IMR-90 (cell line): ENCODE results near the gene RASSF7. TPM values are rescaled to one million over a fixed set of nuclear protein-coding genes. Genes with fewer than 3 reads are reported as not detected.
A peak's percentile ranks its signal among the peaks of the same experiment; 100 is the strongest.

ENCODE experiments used
- ATAC-seq: fragments of 200-7000 bp; cut with Tn5 transposase; 2 replicates; pipeline ENCODE4 v1.9.1; 2020; ENCODE audit warnings: low read depth, mild to moderate bottlenecking, moderate library complexity
- BruUV-seq: library from RNA; stranded (reverse); fragments of 400-500 nt; replicated peaks from 2 replicates; lab custom pipeline; 2021; lab: Mats Ljungman, UMichigan
- CTCF ChIA-PET: fragments of 300-600 bp; formaldehyde crosslinking; extraction: SDS; loops from one replicate; lab custom pipeline; 2021; ENCODE audit warnings: antibody characterized with exemption; lab: Yijun Ruan, JAX
- POLR2A ChIA-PET: fragments of 300-600 bp; sonication (Branson Sonifier 250); formaldehyde crosslinking; loops from one replicate; lab custom pipeline; 2022; ENCODE audit warnings: antibody characterized with exemption; ENCODE audit not compliant: unreplicated experiment; lab: Charles Lee
- DNase-seq: peaks from one replicate; pipeline ENCODE4 v3.0.0; 2013
- H2AFZ ChIP-seq: replicated peaks from 2 replicates; pipeline ENCODE3; 2013; ENCODE audit warnings: low read length, mild to moderate bottlenecking; ENCODE audit not compliant: poor library complexity
- H2AK5ac ChIP-seq: 2 replicates; pipeline ENCODE4 v1.6.1; 2013; ENCODE audit warnings: low read depth, low read length, inconsistent platforms
- H2AK9ac ChIP-seq: replicated peaks from 2 replicates; pipeline ENCODE3; 2013; ENCODE audit warnings: mild to moderate bottlenecking, low read depth, low read length, moderate library complexity; ENCODE audit not compliant: poor library complexity
- H2BK120ac ChIP-seq: 2 replicates; pipeline ENCODE4 v1.6.1; 2013; ENCODE audit warnings: low read depth, low read length, inconsistent platforms
- H2BK15ac ChIP-seq: 3 replicates; pipeline ENCODE4 v1.6.1; 2013; ENCODE audit warnings: low read depth, low read length, inconsistent platforms
- H2BK20ac ChIP-seq: 2 replicates; pipeline ENCODE4 v1.6.1; 2013; ENCODE audit warnings: low read depth, mild to moderate bottlenecking, inconsistent platforms, low read length, moderate library complexity
- H2BK5ac ChIP-seq: 2 replicates; pipeline ENCODE4 v1.6.1; 2013; ENCODE audit warnings: mild to moderate bottlenecking, low read depth, low read length, inconsistent platforms; ENCODE audit not compliant: poor library complexity, severe bottlenecking
- H3K14ac ChIP-seq: replicated peaks from 2 replicates; pipeline ENCODE4 v1.6.1; 2013; ENCODE audit warnings: low read depth, low read length, inconsistent platforms
- H3K18ac ChIP-seq: 2 replicates; pipeline ENCODE4 v1.6.1; 2013; ENCODE audit warnings: low read depth, low read length, control low read depth
- H3K23ac ChIP-seq: 2 replicates; pipeline ENCODE4 v1.6.1; 2013; ENCODE audit warnings: low read depth, low read length, inconsistent platforms
- H3K27ac ChIP-seq: 2 replicates; pipeline ENCODE4 v1.5.1; 2013; ENCODE audit warnings: mild to moderate bottlenecking, control low read depth, low read length; ENCODE audit not compliant: insufficient read depth
- H3K27me3 ChIP-seq: 2 replicates; pipeline ENCODE4 v1.6.1; 2013; ENCODE audit warnings: low read length; ENCODE audit not compliant: control insufficient read depth, insufficient read depth
- H3K36me3 ChIP-seq: 2 replicates; pipeline ENCODE4 v1.6.1; 2013; ENCODE audit warnings: low read length, mixed read lengths; ENCODE audit not compliant: control insufficient read depth, insufficient read depth
- H3K4ac ChIP-seq: 2 replicates; pipeline ENCODE4 v1.6.1; 2013; ENCODE audit warnings: low read depth, low read length, inconsistent platforms
- H3K4me1 ChIP-seq: 2 replicates; pipeline ENCODE4 v1.6.1; 2013; ENCODE audit warnings: low read length, mixed read lengths; ENCODE audit not compliant: control insufficient read depth, insufficient read depth
- H3K4me2 ChIP-seq: 2 replicates; pipeline ENCODE4 v1.6.1; 2013; ENCODE audit warnings: low read depth, mild to moderate bottlenecking, control low read depth, low read length, moderate library complexity
- H3K4me3 ChIP-seq: 2 replicates; pipeline ENCODE4 v1.5.1; 2013; ENCODE audit warnings: low read depth, mild to moderate bottlenecking, control low read depth, low read length, moderate library complexity; ENCODE audit not compliant: insufficient read depth
- H3K56ac ChIP-seq: 2 replicates; pipeline ENCODE4 v1.6.1; 2013; ENCODE audit warnings: low read length, inconsistent platforms; ENCODE audit not compliant: insufficient read depth; ENCODE audit errors: extremely low read depth
- H3K79me1 ChIP-seq, 2 experiments: 2 replicates each; pipeline ENCODE4 v1.6.1; 2013; ENCODE audit warnings: low read length in 2 of 2, inconsistent platforms in 1 of 2, low read depth in 1 of 2
- H3K9ac ChIP-seq: 2 replicates; pipeline ENCODE4 v1.6.1; 2013; ENCODE audit warnings: low read depth, low read length, control low read depth
- H3K9me1 ChIP-seq: 2 replicates; pipeline ENCODE4 v1.6.1; 2013; ENCODE audit warnings: low read length, inconsistent platforms; ENCODE audit not compliant: insufficient read depth
- H3K9me3 ChIP-seq: 2 replicates; pipeline ENCODE4 v1.6.1; 2013; ENCODE audit warnings: low read length; ENCODE audit not compliant: control insufficient read depth, insufficient read depth
- H4K20me1 ChIP-seq: 2 replicates; pipeline ENCODE4 v1.6.1; 2013; ENCODE audit warnings: low read length, inconsistent platforms; ENCODE audit not compliant: insufficient read depth
- H4K5ac ChIP-seq: 2 replicates; pipeline ENCODE4 v1.6.1; 2013; ENCODE audit warnings: mild to moderate bottlenecking, low read depth, low read length, control low read depth
- H4K8ac ChIP-seq, 2 experiments: 2 replicates each; pipeline ENCODE4 v1.6.1; 2013; ENCODE audit warnings: low read depth in 2 of 2, low read length in 2 of 2, control low read depth in 1 of 2, inconsistent platforms in 1 of 2
- H4K91ac ChIP-seq: 2 replicates; pipeline ENCODE4 v1.6.1; 2013; ENCODE audit warnings: low read depth, low read length, inconsistent platforms; ENCODE audit not compliant: insufficient read depth
- BHLHE40 ChIP-seq: fragments of 150-350 bp; IDR thresholded peaks from 2 replicates; pipeline ENCODE4 v1.6.1; 2016; ENCODE audit warnings: mild to moderate bottlenecking, low read depth, low read length
- CEBPB ChIP-seq: IDR thresholded peaks from 2 replicates; pipeline ENCODE4 v1.6.1; 2012; ENCODE audit warnings: low read depth, low read length, improper control_type of control experiment
- CHD1 ChIP-seq: IDR thresholded peaks from 2 replicates; pipeline ENCODE4 v1.6.1; 2012; ENCODE audit warnings: low read depth, low read length, improper control_type of control experiment
- CTCF ChIP-seq: conservative IDR thresholded peaks from 2 replicates; pipeline ENCODE4 v1.5.1; 2012; ENCODE audit warnings: mild to moderate bottlenecking, low read depth, low read length, improper control_type of control experiment
- ELK1 ChIP-seq: fragments of 150-350 bp; IDR thresholded peaks from 2 replicates; pipeline ENCODE4 v1.6.1; 2016; ENCODE audit warnings: low read depth, mild to moderate bottlenecking, low read length, moderate library complexity, borderline replicate concordance
- FOS ChIP-seq: fragments of 150-350 bp; IDR thresholded peaks from 2 replicates; pipeline ENCODE4 v1.6.1; 2016; ENCODE audit warnings: low read depth, low read length
- MAFK ChIP-seq: IDR thresholded peaks from 2 replicates; pipeline ENCODE4 v1.6.1; 2012; ENCODE audit warnings: low read depth, low read length, improper control_type of control experiment
- MAZ ChIP-seq: IDR thresholded peaks from 2 replicates; pipeline ENCODE4 v1.6.1; 2012; ENCODE audit warnings: low read depth, mild to moderate bottlenecking, low read length, improper control_type of control experiment, moderate library complexity, borderline replicate concordance
- MXI1 ChIP-seq: IDR thresholded peaks from 2 replicates; pipeline ENCODE4 v1.6.1; 2012; ENCODE audit warnings: low read depth, mild to moderate bottlenecking, low read length, moderate library complexity, borderline replicate concordance
- NFE2L2 ChIP-seq: fragments of 150-350 bp; IDR thresholded peaks from 2 replicates; pipeline ENCODE4 v1.6.1; 2016; ENCODE audit warnings: low read depth, mild to moderate bottlenecking, low read length
- POLR2A ChIP-seq: IDR thresholded peaks from 2 replicates; pipeline ENCODE4 v1.6.1; 2012; ENCODE audit warnings: mild to moderate bottlenecking, low read depth, low read length
- RAD21 ChIP-seq: IDR thresholded peaks from 2 replicates; pipeline ENCODE4 v1.6.1; 2012; ENCODE audit warnings: low read length, improper control_type of control experiment
- RCOR1 ChIP-seq: IDR thresholded peaks from 2 replicates; pipeline ENCODE4 v1.6.1; 2012; ENCODE audit warnings: mild to moderate bottlenecking, low read length, improper control_type of control experiment; ENCODE audit not compliant: insufficient replicate concordance
- RFX5 ChIP-seq: IDR thresholded peaks from 2 replicates; pipeline ENCODE4 v1.8.0; 2012; ENCODE audit warnings: low read depth, mild to moderate bottlenecking, low read length, moderate library complexity
- SMC3 ChIP-seq: fragments of 150-350 bp; IDR thresholded peaks from 2 replicates; pipeline ENCODE4 v1.6.1; 2016; ENCODE audit warnings: low read depth, mild to moderate bottlenecking, antibody characterized with exemption, low read length, moderate library complexity
- WGBS, 2 experiments: methylation state at CpG; one replicate each; pipeline versions ENCODE4 v1.1.5 to v1.1.7; 2013; ENCODE audit warnings: missing lambda C conversion rate in 2 of 2; ENCODE audit not compliant: insufficient read length in 1 of 2; ENCODE audit errors: extremely low coverage in 2 of 2; 5-methylcytosine and 5-hydroxymethylcytosine counted together
- dilution Hi-C: fragments of 300-500 bp; cut with HindIII; formaldehyde crosslinking; loops from one replicate; pipeline ENCODE4 v1.14.3; 2018; ENCODE audit warnings: low sequenced_read_pairs; ENCODE audit not compliant: unreplicated experiment
- in situ Hi-C: fragments of 300-500 bp; cut with MboI; formaldehyde crosslinking; loops from 3 replicates; pipeline ENCODE4 v1.14.3; 2019; ENCODE audit warnings: low sequenced_read_pairs, inconsistent platforms, mixed read lengths
- intact Hi-C: fragments of 100-400 bp; cut with micrococcal nuclease; formaldehyde crosslinking; loops from 2 replicates; pipeline ENCODE4 v1.10.0; 2022
- polyA plus RNA-seq, 3 experiments: library from polyadenylated mRNA; depleted of rRNA; stranded (reverse); fragments of >200 nt; gene quantifications; 2 replicates each; pipeline ENCODE4 v1.2.3, GENCODE V29; 2012; ENCODE audit warnings: low replicate concordance in 1 of 3
- total RNA-seq: library from RNA; depleted of rRNA; stranded (reverse); fragments of >200 nt; gene quantifications from 2 replicates; pipeline ENCODE4 v1.2.3, GENCODE V29; 2012
- TF ChIP-seq, protein P1 (sequence below): fragments of 150-350 bp; IDR thresholded peaks from 2 replicates; pipeline ENCODE4 v1.6.1; 2017; ENCODE audit warnings: mild to moderate bottlenecking, antibody characterized with exemption, low read length, low read depth

Gene RASSF7
- total and polyA plus RNA-seq, 2 of the 4 experiments (the other 2 are of a cell fraction), result 6.8 to 18.5 TPM

DNA sequence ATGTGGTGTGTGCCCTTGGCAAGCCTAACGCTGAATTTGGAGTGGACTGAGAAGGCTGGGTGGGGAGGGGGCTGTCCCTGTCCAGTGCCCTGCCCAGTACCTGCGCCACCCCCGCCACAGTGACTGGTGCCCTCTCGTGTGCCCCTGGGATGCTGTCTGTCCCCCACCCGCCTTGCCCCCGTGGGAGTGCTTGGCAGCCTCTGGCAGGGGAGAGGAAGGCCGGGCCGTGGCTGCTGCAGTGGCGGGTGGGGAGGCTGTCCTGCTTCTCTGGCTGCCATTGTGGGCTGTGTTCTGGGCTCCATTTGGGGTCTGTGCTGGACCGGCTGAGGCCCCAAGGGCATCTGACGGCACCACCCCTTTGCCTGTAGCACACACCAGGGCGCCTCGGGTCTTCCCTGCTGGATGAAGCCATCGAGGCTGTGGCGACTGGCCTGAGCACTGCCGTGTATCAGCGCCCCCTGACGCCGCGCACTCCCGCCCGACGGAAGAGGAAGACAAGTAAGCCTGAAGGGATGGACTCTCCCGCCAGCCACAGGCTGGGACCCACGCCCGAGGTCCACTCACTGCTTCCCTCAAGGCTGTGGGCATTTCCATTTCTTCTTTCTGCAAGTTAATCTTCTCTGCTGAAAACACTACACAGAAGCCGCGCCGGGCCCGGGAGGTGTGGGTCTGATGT lies 37.4 kb downstream of the RASSF7 start:
- intact Hi-C loops, result no loop called here
- CTCF ChIA-PET, result no interaction called here
- Histone ChIP-seq H2BK5ac (no peak overlapping the region), H4K8ac (no peak overlapping the region), H3K14ac (no peak overlapping the region), H2BK120ac (no peak overlapping the region), H4K5ac (no peak overlapping the region), H2AK5ac (no peak overlapping the region), H3K27ac (no peak overlapping the region), H3K23ac (no peak overlapping the region), H3K18ac (no peak overlapping the region), H3K56ac (no peak overlapping the region), H3K36me3 (peaks cover 72% of the 10 kb centered on the region), H3K9ac (no peak overlapping the region), H2AFZ (no peak overlapping the region), H3K4ac (no peak overlapping the region), H3K79me1 (peaks cover 19 to 54% of the 10 kb centered on the region in 2 experiments), H3K4me3 (no peak overlapping the region), H2BK15ac (no peak overlapping the region), H4K20me1 (peaks cover 32% of the 10 kb centered on the region), H4K91ac (no peak overlapping the region), H3K9me1 (no peaks in the 10 kb centered on the region), H3K27me3 (no peaks in the 10 kb centered on the region), H2AK9ac (peak overlapping the region; percentile 28), H3K9me3 (no peaks in the 10 kb centered on the region), H3K4me1 (no peaks in the 10 kb centered on the region), H3K4me2 (no peak overlapping the region), H2BK20ac (no peak overlapping the region)
- no TSS peak for BruUV-seq
- dilution Hi-C loops, result no loop called here
- in situ Hi-C loops, result no loop called here
- DNase-seq, result no peak
- POLR2A ChIA-PET, result no interaction called here
- ATAC-seq, result no peak
- 95% methylated on average over 20 of the region's 30 CpGs; no CpG with 5 or more reads in 1 of the 2 experiments for WGBS, 2 experiments
- TF ChIP-seq NFE2L2, result no peak
- TF ChIP-seq RCOR1, result no peak
- TF ChIP-seq ELK1, result no peak
- no peak for TF ChIP-seq BHLHE40
- TF ChIP-seq MAZ, result no peak
- no peak for TF ChIP-seq MAFK
- no peak for TF ChIP-seq CEBPB
- no peak for TF ChIP-seq POLR2A
- no peak for TF ChIP-seq RFX5
- TF ChIP-seq CHD1, result no peak
- no peak for TF ChIP-seq SMC3
- no peak for TF ChIP-seq FOS
- no peak for TF ChIP-seq RAD21
- TF ChIP-seq, protein P1, sequence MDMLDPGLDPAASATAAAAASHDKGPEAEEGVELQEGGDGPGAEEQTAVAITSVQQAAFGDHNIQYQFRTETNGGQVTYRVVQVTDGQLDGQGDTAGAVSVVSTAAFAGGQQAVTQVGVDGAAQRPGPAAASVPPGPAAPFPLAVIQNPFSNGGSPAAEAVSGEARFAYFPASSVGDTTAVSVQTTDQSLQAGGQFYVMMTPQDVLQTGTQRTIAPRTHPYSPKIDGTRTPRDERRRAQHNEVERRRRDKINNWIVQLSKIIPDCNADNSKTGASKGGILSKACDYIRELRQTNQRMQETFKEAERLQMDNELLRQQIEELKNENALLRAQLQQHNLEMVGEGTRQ, result no peak
- TF ChIP-seq MXI1, result no peak
- TF ChIP-seq CTCF, result no peak
